Activated T-cell treated with anti-CD3 and anti-CD28 coated beads for 24 hours (primary cell): ENCODE data around the gene ANKRD45.
"Not testable (repeated sequence)": the region's sequence is repeated elsewhere in the genome, so short reads cannot be mapped to it uniquely, and the experiment has no call there.

ENCODE experiments used
- DNase-seq: peaks from one replicate; pipeline ENCODE4 v3.0.0-alpha.2; 2020; ENCODE audit warnings: low read depth

The ANKRD45 gene

DNA sequence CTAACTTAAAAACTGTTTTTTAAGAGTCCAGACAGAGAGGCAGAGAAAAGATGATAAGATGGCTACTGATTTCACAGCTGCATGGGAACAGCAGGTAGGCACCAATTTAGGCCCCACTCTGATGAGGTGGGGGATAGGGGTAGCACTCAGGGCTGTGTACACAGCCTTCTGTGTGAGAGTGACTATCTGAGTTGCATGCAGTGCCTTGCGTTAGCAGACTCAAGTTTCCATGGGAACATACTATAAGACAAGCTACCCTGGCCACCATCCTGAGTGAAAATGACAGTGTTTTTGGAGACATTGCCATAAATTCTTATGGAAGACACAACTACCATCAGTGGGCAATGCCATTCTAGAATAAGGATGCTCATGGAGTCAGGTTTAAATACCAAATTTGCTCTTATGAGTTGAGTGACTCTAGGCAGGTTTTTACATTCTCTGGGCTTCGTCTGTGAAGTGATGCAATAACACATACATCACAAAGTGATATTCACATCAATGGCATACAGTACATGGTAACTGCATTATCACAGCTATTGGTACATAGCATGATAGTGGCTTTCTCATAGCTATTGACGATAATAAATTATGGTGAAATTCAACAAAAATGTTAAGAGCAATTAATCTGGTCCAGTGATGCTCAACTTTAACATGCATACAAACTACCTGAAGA, 97.3 kb downstream of the ANKRD45 start:
- no peak for DNase-seq

DNA sequence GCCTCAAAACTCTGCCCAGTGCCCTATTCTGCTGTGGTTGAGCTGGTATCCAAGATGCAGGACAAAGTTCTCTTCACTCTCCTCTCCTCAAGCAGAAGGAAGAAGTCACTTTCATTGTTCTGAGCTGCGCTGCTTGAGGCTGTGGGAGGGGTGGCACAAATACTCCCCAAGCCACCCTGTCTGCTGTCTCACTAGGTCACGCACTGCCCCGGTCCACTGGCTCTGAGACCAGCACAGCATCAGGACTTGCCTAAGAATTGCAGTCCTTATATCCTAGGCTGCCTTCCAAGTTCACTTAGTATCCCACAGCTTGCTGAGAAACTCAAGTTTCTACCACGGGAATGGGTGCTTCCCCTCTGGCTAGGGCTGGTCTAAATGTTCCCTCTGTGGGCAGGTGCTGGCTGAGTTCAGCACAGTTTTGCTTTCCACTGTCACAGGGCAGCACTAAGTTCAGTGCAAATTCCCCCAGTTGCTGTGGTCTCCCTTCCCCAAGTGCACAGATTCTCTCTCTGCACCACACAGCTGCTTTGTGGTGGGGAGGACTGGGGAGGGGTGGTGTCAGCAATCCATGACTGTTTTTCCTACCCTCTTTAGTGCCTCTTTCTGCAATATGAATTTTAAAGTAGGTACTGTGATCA, 99.2 kb downstream of the ANKRD45 start:
- DNase-seq: no peak

GRCh38 chr1:173568483-173568882, 101.2 kb downstream of the ANKRD45 start:
- DNase-seq: no peak

GRCh38 chr1:173563846-173564245, 105.8 kb downstream of the ANKRD45 start:
- not testable (repeated sequence) for DNase-seq

DNA sequence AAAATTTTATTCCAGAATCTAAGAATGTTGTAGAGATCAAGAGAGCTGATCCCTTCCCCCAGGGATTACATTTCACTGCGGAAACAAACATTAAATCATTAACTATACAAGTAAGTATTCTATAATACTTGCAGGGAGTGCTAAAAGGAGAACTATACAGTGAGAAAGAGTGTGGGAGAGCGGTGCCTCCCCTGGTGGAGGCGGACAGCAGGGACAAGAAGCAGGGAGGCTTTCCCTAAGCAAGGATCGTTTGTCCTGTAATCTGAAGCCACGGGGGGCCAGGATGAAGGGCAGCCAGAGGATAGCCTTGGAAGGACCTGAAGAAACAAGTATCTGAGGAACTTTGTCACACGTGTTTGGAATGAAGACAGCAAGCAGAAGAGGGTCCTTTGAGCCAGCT, 106.8 kb downstream of the ANKRD45 start:
- no peak for DNase-seq

DNA sequence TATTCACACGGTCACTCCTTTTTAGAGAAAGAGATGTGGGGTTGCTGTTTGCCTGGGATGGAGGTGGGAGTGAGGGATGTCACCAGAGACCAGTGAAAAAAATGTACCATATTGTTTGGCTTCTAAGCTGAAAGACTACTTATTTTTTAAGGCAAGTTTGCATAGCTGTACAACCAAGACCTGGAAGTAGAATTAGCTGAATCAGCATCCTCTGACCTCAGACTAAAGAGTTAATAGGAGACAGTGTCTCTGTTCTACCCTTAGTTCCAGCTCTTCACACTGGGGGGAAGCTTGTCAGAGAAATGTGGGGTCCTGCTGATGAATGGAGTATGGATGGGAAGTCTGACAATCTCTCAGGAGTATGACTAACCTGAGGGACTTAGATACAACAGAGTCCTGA, 108.4 kb downstream of the ANKRD45 start:
- DNase-seq: no peak

- no peak for DNase-seq
These were observed 109.3 kb downstream of the ANKRD45 start for GRCh38 chr1:173560285-173560880.
